ENCODE data around the gene PATJ.
"Not testable (repeated sequence)": the region's sequence is repeated elsewhere in the genome, so short reads cannot be mapped to it uniquely, and the experiment has no call there.

DNA sequence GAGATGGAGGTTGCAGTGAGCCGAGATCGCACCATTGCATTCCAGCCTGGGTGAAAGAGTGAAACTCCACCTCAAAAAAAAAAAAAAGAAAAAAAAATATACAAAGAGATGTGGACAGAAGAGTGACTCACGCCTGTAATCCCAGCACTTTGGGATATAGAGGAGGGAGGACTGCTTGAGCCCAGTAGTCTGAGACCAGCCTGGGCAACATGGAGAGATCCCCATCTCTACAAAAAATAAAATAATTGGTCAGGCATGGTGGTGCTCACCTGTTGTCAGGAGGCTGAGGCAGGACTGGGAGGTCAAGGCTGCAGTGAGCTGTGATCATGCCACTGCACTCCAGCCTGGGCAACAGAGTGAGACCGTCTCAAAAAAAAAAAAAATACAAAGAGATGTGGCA, 31.0 kb upstream of the PATJ start:
- TF ChIP-seq, protein P1, sequence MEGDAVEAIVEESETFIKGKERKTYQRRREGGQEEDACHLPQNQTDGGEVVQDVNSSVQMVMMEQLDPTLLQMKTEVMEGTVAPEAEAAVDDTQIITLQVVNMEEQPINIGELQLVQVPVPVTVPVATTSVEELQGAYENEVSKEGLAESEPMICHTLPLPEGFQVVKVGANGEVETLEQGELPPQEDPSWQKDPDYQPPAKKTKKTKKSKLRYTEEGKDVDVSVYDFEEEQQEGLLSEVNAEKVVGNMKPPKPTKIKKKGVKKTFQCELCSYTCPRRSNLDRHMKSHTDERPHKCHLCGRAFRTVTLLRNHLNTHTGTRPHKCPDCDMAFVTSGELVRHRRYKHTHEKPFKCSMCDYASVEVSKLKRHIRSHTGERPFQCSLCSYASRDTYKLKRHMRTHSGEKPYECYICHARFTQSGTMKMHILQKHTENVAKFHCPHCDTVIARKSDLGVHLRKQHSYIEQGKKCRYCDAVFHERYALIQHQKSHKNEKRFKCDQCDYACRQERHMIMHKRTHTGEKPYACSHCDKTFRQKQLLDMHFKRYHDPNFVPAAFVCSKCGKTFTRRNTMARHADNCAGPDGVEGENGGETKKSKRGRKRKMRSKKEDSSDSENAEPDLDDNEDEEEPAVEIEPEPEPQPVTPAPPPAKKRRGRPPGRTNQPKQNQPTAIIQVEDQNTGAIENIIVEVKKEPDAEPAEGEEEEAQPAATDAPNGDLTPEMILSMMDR (IDR thresholded peaks at IDR 0.05), result not testable (repeated sequence)
- TF ChIP-seq POLR2A (IDR thresholded peaks at IDR 0.05), result not testable (repeated sequence)
